ENCODE measurements around the gene ATXN7L2.

GRCh38 chr1:109492779-109493178 lies 9.1 kb downstream of the ATXN7L2 start:
- TF ChIP-seq CTCF (IDR thresholded peaks at IDR 0.05) (no peak), POLR2A (IDR thresholded peaks at IDR 0.05) (no peak), EP300 (IDR thresholded peaks at IDR 0.05) (no peak)
